Inflammatory macrophage treated with lipopolysaccharide for 4 hours (primary cell): ENCODE data around the gene SLC25A47.
"Not testable (repeated sequence)": the region's sequence is repeated elsewhere in the genome, so short reads cannot be mapped to it uniquely, and the experiment has no call there.

Experiments
- DNase-seq: peaks from one replicate; pipeline ENCODE4 v3.0.0-alpha.2; 2020

The SLC25A47 gene, protein sequence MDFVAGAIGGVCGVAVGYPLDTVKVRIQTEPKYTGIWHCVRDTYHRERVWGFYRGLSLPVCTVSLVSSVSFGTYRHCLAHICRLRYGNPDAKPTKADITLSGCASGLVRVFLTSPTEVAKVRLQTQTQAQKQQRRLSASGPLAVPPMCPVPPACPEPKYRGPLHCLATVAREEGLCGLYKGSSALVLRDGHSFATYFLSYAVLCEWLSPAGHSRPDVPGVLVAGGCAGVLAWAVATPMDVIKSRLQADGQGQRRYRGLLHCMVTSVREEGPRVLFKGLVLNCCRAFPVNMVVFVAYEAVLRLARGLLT

GRCh38 chr14:100323121-100323941, at the start of gene SLC25A47:
Gene SLC25A47, plus strand, starts transcription at chr14:100323339. Its CDS starts 76 bp downstream, at chr14:100323415.
- DNase-seq, result no peak

GRCh38 chr14:100274250-100274649, 48.9 kb upstream of the SLC25A47 start:
- no peak for DNase-seq

- DNase-seq, result peak; percentile 25
These were observed 47.9 kb upstream of the SLC25A47 start for GRCh38 chr14:100275214-100275613.

- DNase-seq, result peak; percentile 36
These were observed 44.4 kb upstream of the SLC25A47 start for GRCh38 chr14:100278702-100279101.

- DNase-seq, result no peak
These were observed 44.0 kb upstream of the SLC25A47 start for GRCh38 chr14:100279133-100279532.

DNA sequence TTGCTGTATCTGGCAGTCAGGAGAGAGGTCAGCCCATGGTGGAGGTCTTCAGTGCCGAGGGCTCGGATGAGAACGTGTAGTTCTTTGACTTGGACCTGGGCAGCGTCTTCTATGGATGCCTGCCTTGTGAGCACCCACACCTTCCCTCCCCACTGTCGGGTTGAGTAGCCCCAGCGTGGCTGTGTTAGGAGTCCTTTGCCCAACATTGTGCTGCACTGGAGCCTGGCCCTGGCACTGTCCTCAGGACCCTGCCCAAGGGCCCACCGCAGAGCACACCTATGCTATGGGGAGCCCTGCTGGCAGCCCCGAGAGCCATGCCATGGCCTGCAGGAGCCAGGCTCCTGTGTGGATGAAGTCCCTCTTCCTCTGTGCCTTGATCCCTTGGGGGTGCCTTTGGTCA, 43.6 kb upstream of the SLC25A47 start:
- no peak for DNase-seq

DNA sequence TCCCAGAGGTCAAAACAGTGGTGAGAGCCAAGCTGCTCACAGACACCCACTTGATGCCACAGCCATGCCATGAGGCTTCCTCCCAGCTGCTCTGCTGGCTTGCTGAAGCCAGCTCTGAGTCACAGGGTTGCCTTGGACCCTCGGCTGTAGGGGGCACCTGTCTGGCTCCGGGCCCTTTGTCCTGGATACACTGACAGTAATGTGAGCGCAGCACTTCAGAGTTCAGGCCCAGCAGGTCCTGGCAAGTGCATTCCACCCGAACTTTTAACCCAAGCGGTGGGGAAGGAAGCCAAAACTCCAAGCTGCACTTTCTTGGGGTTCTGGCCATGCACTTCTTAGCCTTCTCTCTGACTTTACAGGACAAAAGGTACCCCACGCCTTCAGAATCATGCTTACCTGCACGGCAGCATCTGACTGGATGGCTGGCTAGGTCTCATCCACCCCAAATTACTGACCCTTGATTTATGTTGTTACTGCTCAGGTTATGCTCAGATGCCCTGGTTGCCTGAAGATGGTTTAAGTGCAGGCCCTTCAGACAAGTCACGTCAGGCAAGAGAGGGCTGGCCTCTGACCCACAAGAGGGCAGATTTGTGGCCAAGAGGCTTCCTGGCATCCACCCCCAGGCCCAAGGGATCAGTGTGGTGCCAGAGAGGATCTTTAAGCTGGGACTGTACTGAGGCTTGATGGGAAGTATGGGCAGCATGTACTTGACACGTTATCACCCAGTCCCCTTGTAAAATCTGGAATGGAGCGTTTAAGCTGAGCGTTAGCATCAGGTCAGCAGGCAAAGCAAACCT, 41.7 kb upstream of the SLC25A47 start:
- DNase-seq, result no peak

DNA sequence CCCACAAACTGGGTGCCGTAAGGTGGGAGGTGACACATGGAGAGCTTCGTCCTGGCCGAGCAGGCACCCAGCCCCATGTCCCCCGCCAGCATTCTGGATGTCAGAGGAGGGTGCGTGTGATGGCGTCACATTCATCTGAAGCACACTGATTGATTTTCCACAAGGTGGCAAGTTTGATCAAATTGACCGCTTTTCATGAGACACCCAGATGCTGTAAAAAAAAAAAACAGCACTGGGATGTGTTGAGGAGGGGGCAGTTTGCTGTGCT, 41.1 kb upstream of the SLC25A47 start:
- no peak for DNase-seq

GRCh38 chr14:100282766-100283419, 40.2 kb upstream of the SLC25A47 start:
- no peak for DNase-seq

GRCh38 chr14:100283436-100283835, 39.7 kb upstream of the SLC25A47 start:
- DNase-seq, result not testable (repeated sequence)

DNA sequence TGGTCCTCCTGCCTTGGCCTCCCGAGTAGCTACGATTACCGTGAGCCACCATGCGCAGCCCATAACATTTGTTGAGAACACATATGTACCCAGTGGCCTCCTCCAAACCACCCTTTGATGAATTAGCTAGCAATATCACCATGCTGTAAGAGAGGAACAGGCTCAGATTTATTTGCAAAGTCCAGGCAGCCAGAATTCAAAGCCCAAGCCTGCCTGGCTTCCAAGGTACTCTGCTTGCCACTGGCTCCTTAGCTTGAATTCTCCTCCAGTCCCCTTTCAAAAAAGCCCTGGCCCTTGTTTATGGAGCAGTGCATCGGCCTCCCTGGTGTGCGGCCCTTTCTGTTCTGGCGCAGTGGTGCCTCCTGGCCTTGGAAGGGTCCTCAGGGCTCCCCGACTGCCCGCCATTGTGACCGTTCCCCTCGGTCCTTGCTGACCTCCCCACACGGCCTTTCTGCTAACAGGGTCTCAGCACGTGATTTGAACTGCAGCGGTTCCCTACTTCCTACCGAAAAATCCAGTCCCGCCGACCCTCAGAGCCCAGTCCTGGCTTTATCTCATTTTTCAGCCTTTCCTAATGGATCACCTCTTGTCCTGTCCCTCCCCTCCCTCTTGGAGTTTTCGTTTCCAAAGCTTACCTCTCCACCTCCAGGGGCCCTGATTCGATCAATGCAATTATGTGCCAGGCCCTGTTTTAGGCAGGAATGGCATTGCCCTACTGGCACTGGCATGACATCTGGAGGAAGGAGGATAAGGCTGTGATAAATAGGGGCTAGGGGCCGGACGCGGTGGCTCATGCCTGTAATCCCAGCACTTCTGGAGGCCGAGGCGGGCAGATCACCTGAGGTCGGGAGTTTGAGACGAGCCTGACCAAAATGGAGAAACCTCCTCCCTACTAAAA, 38.9 kb upstream of the SLC25A47 start:
- DNase-seq, result no peak

GRCh38 chr14:100285021-100285912, 37.9 kb upstream of the SLC25A47 start:
- DNase-seq, result peak; percentile 62

GRCh38 chr14:100285913-100286400, 37.2 kb upstream of the SLC25A47 start:
- DNase-seq, result no peak

DNA sequence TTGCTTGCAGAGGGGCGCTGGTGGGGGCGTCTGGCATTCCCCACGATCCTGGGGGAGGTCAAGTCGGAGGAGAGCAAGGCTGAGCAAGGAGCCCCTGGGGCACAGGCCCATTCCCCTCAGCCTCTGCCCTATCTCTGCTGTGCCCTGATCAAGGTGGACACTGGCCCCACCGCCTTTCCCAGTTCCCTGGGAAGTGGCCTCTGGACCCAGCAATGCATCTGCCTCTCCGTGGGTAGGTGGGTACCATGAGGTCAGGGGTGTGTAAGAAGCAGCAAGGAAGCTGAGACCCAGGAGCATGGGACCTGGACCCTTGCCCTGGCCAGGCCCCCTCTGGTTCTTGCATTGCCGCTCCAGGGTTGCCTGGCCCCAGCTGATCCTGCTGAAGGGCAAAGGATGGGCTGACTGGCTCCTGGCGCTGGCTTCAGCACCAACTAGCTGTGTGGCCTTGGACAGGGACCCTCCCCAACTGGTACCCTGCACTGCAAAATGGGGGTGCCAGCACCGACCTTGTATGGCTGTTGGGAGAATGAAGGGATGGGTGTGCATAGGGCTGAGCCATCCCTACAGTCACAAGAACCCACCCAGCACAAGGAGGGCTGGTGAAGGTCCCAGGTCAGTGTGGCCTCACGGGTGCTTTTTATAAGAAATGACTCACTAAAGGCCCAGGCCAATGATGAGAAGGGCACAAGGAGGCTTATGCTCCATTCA, 36.5 kb upstream of the SLC25A47 start:
- no peak for DNase-seq

DNA sequence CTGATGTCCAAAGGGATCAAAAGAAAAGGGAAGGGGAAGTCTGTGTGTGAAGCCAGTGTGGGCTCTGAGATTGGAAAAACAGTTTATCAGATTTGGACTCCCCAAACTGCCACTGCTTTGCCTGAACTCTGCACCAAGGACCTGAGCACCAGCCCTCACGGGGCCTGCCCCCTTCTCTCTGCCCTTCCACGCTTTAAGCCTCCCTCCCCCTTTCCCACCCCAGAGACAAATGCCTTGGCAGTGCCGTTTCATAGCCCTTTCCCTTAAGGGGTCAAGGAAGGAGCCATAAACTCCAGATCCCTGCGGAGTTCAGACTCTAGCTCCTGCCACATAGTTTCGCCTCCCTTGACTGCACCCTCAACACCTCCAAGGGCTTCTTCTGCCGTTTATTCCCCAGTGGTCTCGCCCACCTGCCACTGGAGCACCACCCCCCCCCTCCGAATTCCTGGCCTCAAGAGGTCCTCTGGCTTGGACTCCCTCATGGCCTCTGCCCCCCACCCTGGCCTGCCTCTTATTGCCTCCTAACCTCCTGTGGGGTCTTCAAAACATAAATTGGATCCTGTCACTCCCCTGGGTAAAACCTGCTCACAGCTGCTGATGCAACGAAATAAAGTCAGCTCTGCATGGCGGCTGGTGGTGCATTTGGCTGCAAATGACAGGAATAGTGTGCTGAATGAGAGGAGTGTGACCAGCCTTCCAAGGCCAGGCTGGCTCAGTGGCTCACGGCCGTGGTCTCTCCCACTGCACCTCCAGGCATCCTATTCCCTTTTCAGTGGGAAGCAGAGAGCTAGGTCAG, 35.7 kb upstream of the SLC25A47 start:
- no peak for DNase-seq

- not testable (repeated sequence) for DNase-seq
These were observed 35.2 kb upstream of the SLC25A47 start for GRCh38 chr14:100287998-100288295.

- no peak for DNase-seq
These were observed 34.6 kb upstream of the SLC25A47 start for GRCh38 chr14:100288382-100289185.

DNA sequence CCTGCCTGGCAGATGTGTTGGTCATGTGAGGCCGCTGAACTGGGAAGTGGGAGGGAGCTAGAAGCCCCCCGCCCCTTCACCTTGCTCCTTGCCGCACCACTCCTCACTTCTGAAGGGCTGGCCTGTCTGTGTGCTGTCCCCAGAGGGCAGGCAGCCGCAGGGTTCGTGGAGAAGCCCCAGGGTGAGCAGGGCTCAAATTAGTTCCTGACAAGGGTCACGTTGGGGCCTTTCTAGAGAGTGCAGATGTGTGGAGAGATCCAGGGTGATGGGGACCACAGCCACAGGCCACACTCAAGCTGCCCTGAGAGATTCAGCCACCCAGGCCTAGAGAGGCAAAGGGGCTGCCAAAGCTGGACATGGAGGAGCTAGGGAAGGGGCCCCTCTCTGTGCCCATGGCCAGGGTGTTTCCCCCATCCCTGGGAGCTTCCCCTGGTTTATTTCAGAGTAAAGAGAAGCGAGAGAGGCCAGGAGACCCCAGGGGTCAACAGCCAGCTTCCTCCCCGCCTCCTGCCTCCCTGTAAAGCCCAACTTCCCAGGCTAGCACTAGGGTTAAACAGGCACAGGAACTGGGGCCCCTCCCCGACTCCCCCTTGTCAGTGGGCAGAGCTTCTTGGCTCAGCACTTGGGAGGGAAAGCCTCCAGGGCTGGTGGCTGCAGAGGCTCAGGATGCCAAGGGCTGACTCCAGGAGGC, 33.1 kb upstream of the SLC25A47 start:
- DNase-seq, result no peak
